Smooth muscle cell (in vitro differentiated cells): Measurements from ENCODE around the gene ZFYVE28. TPM values are rescaled to one million over a fixed set of nuclear protein-coding genes. Genes with fewer than 3 reads are reported as not detected.

Experiments used
- DNase-seq: peaks from one replicate; lab custom pipeline; 2025; ENCODE audit not compliant: unreplicated experiment; lab: John Stamatoyannopoulos, UW
- H2AFZ ChIP-seq: fragments of 200-600 bp; sonication (generic); 2 replicates; pipeline ENCODE4 v1.6.0; 2016; ENCODE audit warnings: antibody characterized with exemption, low read depth, mild to moderate bottlenecking
- H3F3A ChIP-seq: fragments of 200-600 bp; sonication (generic); 2 replicates; pipeline ENCODE4 v1.6.0; 2017; ENCODE audit warnings: antibody characterized with exemption, low read depth
- H3K27ac ChIP-seq: fragments of 200-600 bp; sonication (generic); 2 replicates; pipeline ENCODE4 v1.5.1; 2016; ENCODE audit warnings: low read depth, mild to moderate bottlenecking
- H3K27me3 ChIP-seq: fragments of 200-600 bp; sonication (generic); 2 replicates; pipeline ENCODE4 v1.6.1; 2016; ENCODE audit warnings: low read depth, mild to moderate bottlenecking
- H3K36me3 ChIP-seq: fragments of 200-600 bp; sonication (generic); 2 replicates; pipeline ENCODE4 v1.5.1; 2016; ENCODE audit warnings: low read depth
- H3K4me1 ChIP-seq: fragments of 200-600 bp; sonication (generic); 2 replicates; pipeline ENCODE4 v1.5.1; 2016; ENCODE audit warnings: low read depth
- H3K4me2 ChIP-seq: fragments of 200-600 bp; sonication (generic); 2 replicates; pipeline ENCODE4 v1.6.0; 2016; ENCODE audit warnings: mild to moderate bottlenecking
- H3K4me3 ChIP-seq: fragments of 200-600 bp; sonication (generic); 2 replicates; pipeline ENCODE4 v1.5.1; 2016; ENCODE audit warnings: mild to moderate bottlenecking
- H3K79me2 ChIP-seq: fragments of 200-600 bp; sonication (generic); 2 replicates; pipeline ENCODE4 v1.6.0; 2016; ENCODE audit warnings: low read depth, mild to moderate bottlenecking
- H3K9ac ChIP-seq: fragments of 200-600 bp; sonication (generic); 2 replicates; pipeline ENCODE4 v1.6.0; 2016; ENCODE audit warnings: low read depth
- H3K9me3 ChIP-seq: fragments of 200-600 bp; sonication (generic); replicated peaks from 2 replicates; pipeline ENCODE4 v1.5.1; 2016; ENCODE audit warnings: low read depth
- H4K20me1 ChIP-seq: fragments of 200-600 bp; sonication (generic); 2 replicates; pipeline ENCODE4 v1.6.0; 2016; ENCODE audit warnings: low read depth
- WGBS: methylation state at CpG from one replicate; pipeline ENCODE4 v1.1.7; 2016; ENCODE audit warnings: low lambda C conversion rate; 5-methylcytosine and 5-hydroxymethylcytosine counted together
- polyA plus RNA-seq: library from polyadenylated mRNA; unstranded; fragments of >200 nt; fragmentation: Nextera tagmentation; extraction: Ambion mirVana; gene quantifications from 2 replicates; pipeline ENCODE4 v1.2.1, GENCODE V29; 2016
- total RNA-seq: library from RNA; depleted of rRNA; stranded (reverse); fragments of >200 nt; gene quantifications from 2 replicates; pipeline ENCODE4 v1.2.3, GENCODE V29; 2014
- TF ChIP-seq, protein P1 (sequence below): fragments of 200-600 bp; sonication (generic); IDR thresholded peaks from 2 replicates; pipeline ENCODE4 v1.5.1; 2017; ENCODE audit warnings: borderline replicate concordance, mild to moderate bottlenecking, antibody characterized with exemption; ENCODE audit not compliant: insufficient read depth, poor library complexity, severe bottlenecking

The ZFYVE28 gene
- total and polyA plus RNA-seq, 2 experiments from 2014 or later = 0.22 TPM; not detected in 1

DNA sequence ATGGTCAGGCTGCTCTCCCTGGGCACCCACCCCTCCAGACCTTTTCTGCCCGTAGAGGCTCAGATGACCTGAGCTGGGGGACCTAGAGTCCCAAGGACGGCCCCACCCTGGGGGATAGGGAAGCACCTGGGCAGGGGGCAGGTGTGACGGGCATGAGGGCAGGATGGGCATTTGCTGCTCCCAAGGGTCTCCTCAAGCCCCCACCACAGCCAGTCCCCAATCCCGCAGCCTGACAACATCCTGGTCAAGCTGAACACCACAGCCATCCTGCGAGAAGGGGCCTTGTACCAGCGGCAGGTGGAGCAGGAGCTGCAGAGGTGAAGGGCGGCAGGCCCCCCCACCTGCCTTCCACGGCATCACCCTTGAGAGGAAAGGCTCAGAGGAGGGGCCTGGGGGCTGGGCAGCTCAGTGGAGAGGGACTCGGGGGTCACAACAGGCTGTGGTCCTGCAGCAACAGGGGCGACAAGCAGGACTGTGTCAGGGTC, 32.6 kb upstream of the ZFYVE28 start:
- Histone ChIP-seq H3K9me3 (no peaks in the 10 kb centered on the region), H3K27ac (no peak overlapping the region), H3F3A (no peaks in the 10 kb centered on the region), H3K36me3 (no peaks in the 10 kb centered on the region), H3K4me1 (no peaks in the 10 kb centered on the region), H3K27me3 (no peaks in the 10 kb centered on the region), H3K4me2 (no peak overlapping the region), H3K9ac (no peak overlapping the region), H2AFZ (no peak overlapping the region), H3K79me2 (no peaks in the 10 kb centered on the region), H3K4me3 (no peak overlapping the region), H4K20me1 (no peaks in the 10 kb centered on the region)
- 89% methylated on average over 10 of the region's 10 CpGs for WGBS
- DNase-seq = no peak
- TF ChIP-seq, protein P1, sequence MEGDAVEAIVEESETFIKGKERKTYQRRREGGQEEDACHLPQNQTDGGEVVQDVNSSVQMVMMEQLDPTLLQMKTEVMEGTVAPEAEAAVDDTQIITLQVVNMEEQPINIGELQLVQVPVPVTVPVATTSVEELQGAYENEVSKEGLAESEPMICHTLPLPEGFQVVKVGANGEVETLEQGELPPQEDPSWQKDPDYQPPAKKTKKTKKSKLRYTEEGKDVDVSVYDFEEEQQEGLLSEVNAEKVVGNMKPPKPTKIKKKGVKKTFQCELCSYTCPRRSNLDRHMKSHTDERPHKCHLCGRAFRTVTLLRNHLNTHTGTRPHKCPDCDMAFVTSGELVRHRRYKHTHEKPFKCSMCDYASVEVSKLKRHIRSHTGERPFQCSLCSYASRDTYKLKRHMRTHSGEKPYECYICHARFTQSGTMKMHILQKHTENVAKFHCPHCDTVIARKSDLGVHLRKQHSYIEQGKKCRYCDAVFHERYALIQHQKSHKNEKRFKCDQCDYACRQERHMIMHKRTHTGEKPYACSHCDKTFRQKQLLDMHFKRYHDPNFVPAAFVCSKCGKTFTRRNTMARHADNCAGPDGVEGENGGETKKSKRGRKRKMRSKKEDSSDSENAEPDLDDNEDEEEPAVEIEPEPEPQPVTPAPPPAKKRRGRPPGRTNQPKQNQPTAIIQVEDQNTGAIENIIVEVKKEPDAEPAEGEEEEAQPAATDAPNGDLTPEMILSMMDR = no peak

DNA sequence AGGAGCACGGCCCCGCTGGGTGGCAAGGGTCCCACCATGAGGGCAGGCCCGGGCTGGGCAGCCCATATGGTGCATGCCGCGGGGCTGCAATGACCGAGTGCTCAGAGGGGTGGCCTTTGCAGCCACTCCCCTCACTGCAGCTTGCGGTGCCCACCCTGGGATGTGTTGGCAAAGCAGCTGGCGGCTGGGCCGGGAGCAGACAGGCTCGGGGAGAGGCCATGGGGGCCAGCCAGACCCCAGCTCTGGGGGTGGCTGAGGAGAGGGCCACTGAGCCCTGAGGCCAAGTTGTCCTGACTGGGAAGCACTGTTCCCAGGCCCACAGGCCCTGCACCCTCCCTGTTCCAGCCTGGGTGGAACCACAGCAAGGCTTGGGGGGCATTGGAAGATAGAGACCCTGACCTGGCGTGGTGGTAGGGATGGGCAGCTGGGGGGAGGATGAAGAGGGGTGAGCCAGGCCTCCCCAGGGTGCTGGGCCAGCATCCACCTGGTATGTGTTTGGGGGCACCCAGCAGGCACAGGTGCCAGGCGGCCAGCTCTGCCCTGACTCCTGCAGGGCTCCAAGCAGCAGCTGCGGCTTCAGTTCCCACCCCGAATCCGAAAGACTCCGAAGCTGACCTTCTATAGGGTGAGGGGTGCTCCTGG, 32.1 kb upstream of the ZFYVE28 start:
- Histone ChIP-seq H3K4me1 (no peaks in the 10 kb centered on the region), H3K79me2 (no peaks in the 10 kb centered on the region), H4K20me1 (no peaks in the 10 kb centered on the region), H3K27me3 (no peaks in the 10 kb centered on the region), H3K9me3 (no peaks in the 10 kb centered on the region), H3K9ac (no peak overlapping the region), H3F3A (no peaks in the 10 kb centered on the region), H2AFZ (no peak overlapping the region), H3K27ac (no peak overlapping the region), H3K4me3 (no peak overlapping the region), H3K4me2 (no peak overlapping the region), H3K36me3 (no peaks in the 10 kb centered on the region)
- 92% methylated on average over 16 of the region's 16 CpGs for WGBS
- DNase-seq = no peak
- TF ChIP-seq, protein P1 = no peak

DNA sequence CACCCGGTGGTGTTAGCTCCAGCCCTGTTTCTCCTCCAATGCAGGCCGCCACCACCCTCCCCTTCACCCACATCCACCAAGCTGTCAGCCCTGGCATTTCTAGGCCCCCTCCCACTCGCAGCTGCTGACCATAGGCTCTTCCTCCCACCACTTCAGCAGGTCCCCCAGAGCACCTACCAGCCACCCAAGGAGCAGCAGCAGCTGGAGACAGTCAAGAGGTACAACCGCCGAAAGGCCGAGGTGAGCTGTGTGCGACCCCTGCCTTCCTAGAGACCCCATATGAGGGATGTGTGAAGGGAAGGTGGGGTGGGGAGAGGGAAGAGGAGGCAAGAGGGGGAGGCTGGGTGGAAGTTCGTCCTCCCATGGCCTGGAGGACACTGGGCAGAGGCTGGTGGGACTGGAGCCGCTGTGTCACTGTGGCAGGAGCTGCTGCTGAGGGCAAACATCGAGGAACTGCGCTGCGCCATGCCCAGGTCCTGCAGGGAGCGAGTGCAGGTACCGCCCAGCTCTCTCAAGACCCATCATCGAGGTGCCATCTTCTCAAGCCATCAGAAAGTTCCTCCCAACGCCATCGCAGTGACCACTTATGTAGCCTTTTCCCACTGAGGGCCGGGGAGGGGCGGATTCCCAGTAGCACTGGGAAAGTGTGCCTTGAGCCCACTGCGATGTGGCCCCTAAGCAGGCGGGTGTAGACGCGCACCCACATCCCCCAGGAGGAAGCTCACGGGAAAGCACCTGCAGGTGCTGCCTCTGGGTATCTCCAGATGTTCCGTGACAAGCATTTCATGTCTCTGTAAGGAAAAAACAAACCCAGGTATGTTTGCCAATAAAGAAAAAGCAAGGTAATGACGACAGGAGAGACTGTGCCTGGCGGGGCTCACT, 31.3 kb upstream of the ZFYVE28 start:
- Histone ChIP-seq H3K4me2 (no peak overlapping the region), H3K36me3 (no peaks in the 10 kb centered on the region), H3K27ac (no peak overlapping the region), H4K20me1 (no peaks in the 10 kb centered on the region), H3K9ac (no peak overlapping the region), H2AFZ (no peak overlapping the region), H3K9me3 (no peaks in the 10 kb centered on the region), H3K79me2 (no peaks in the 10 kb centered on the region), H3K27me3 (no peaks in the 10 kb centered on the region), H3K4me1 (no peaks in the 10 kb centered on the region), H3K4me3 (no peak overlapping the region), H3F3A (no peaks in the 10 kb centered on the region)
- 90% methylated on average over 23 of the region's 27 CpGs for WGBS
- no peak for DNase-seq
- TF ChIP-seq, protein P1 = no peak
